ENCODE results near the gene ABL1.
A peak's percentile ranks its signal among the peaks of the same experiment; 100 is the strongest.

The ABL1 gene

GRCh38 chr9:130823435-130823834 is 11.6 kb upstream of the ABL1 start:
- 0 out of 3 replicates have a peak, but pooled peaks have one; percentile 15 for ATAC-seq
- no peak for TF ChIP-seq ESRRG (CRISPR knock-in tag; IDR thresholded peaks at IDR 0.05)
- no peak for TF ChIP-seq POU6F1 (CRISPR knock-in tag; IDR thresholded peaks at IDR 0.05; ENCODE audit: borderline replicate concordance, low read depth)
- TF ChIP-seq TCF4 (CRISPR knock-in tag; IDR thresholded peaks at IDR 0.05; ENCODE audit: borderline replicate concordance): no peak
- no peak for TF ChIP-seq GLIS3 (CRISPR knock-in tag; IDR thresholded peaks at IDR 0.05)
- TF ChIP-seq ZFP3 (CRISPR knock-in tag; IDR thresholded peaks at IDR 0.05): no peak
- no peak for TF ChIP-seq TSHZ2 (CRISPR knock-in tag; IDR thresholded peaks at IDR 0.05)
- TF ChIP-seq CSRNP3 (CRISPR knock-in tag; IDR thresholded peaks at IDR 0.05): no peak
- no peak for TF ChIP-seq CREB5 (CRISPR knock-in tag; IDR thresholded peaks at IDR 0.05; ENCODE audit: low read depth)
- no peak for TF ChIP-seq SNAI2 (CRISPR knock-in tag; IDR thresholded peaks at IDR 0.05)
- no peak for TF ChIP-seq PPARA (CRISPR knock-in tag; IDR thresholded peaks at IDR 0.05; ENCODE audit: borderline replicate concordance)

GRCh38 chr9:130824079-130824478 is 11.0 kb upstream of the ABL1 start:
- no peak for TF ChIP-seq GLIS3 (CRISPR knock-in tag; IDR thresholded peaks at IDR 0.05)
- no peak for TF ChIP-seq CSDC2 (CRISPR knock-in tag; IDR thresholded peaks at IDR 0.05)
- no peak for TF ChIP-seq TCF4 (CRISPR knock-in tag; IDR thresholded peaks at IDR 0.05; ENCODE audit: borderline replicate concordance)
- no peak for TF ChIP-seq OSR1 (CRISPR knock-in tag; IDR thresholded peaks at IDR 0.05)
- no peak for TF ChIP-seq CREB5 (CRISPR knock-in tag; IDR thresholded peaks at IDR 0.05; ENCODE audit: low read depth)
- TF ChIP-seq POU6F1 (CRISPR knock-in tag; IDR thresholded peaks at IDR 0.05; ENCODE audit: borderline replicate concordance, low read depth): no peak
- peak; percentile 38 for ATAC-seq

- ATAC-seq: peak; percentile 92
Measured at GRCh38 chr9:130824643-130825350, 10.3 kb upstream of the ABL1 start.

GRCh38 chr9:130825351-130825651 is 9.8 kb upstream of the ABL1 start:
- TF ChIP-seq OSR1 (CRISPR knock-in tag; IDR thresholded peaks at IDR 0.05) (no peak), SNAI2 (CRISPR knock-in tag; IDR thresholded peaks at IDR 0.05) (no peak), ZNF70 (CRISPR knock-in tag; IDR thresholded peaks at IDR 0.05) (no peak), TCF4 (CRISPR knock-in tag; IDR thresholded peaks at IDR 0.05; ENCODE audit: borderline replicate concordance) (no peak), RARB (CRISPR knock-in tag; IDR thresholded peaks at IDR 0.05) (no peak), CSRNP3 (CRISPR knock-in tag; IDR thresholded peaks at IDR 0.05) (no peak), ZC3H10 (CRISPR knock-in tag; IDR thresholded peaks at IDR 0.05) (no peak), ESRRG (CRISPR knock-in tag; IDR thresholded peaks at IDR 0.05) (no peak)
- no peak for ATAC-seq

More at GRCh38 chr9:130824643-130825350, 10.3 kb upstream of the ABL1 start:
- TF ChIP-seq ZNF8 (CRISPR knock-in tag; IDR thresholded peaks at IDR 0.05) (no peak), PPARA (CRISPR knock-in tag; IDR thresholded peaks at IDR 0.05; ENCODE audit: borderline replicate concordance) (0 out of 2 replicates have a peak, but pooled peaks have one; percentile 37), ZNF565 (CRISPR knock-in tag; conservative IDR thresholded peaks at IDR 0.05; ENCODE audit: low read depth) (no peak), ZFP3 (CRISPR knock-in tag; IDR thresholded peaks at IDR 0.05) (0 out of 2 replicates have a peak, but pooled peaks have one; percentile 56), CSDC2 (CRISPR knock-in tag; IDR thresholded peaks at IDR 0.05) (no peak), TCF4 (CRISPR knock-in tag; IDR thresholded peaks at IDR 0.05; ENCODE audit: borderline replicate concordance) (no peak)
